ENCODE data around the gene CYGB.
"Not testable (repeated sequence)": the region's sequence is repeated elsewhere in the genome, so short reads cannot be mapped to it uniquely, and the experiment has no call there.

CYGB gene

DNA sequence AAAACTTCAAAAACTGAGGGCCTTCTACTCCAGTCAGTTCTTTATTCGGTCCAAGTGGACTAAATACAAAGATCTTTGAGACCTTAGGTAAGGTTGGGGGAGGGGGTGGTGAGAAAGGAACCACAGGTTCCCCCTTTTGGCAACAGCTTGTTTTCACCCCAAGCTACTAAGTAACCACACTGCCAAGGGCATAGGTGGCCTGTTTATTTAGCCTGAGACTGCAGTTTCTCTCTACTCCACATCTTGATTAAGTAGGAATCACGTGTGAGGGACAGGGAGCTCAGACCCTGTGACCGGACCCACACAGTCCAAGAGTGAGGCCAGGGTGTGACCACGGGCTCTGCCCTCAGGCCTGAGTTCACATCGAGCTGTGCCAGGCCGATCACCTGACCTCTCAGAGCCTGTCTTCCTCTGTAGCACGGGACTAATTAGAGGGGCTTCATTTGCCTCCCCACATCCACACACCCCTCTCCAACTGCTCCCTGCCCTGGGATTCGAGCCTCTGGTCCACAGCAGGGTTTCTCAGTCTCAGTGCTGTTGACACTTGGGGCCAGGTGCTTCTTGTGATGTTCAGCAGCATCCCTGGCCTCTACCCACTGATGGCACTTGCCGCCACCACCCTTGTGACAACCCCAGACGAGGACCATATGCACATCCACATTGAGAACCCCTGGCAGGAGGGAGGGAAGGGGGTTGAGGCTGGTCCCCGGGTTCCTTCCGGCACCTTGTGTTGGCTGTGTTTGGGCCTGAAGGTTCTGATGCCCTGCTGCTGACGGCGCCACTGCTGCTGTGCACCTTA lies 30.3 kb upstream of the CYGB start:
- no peak for DNase-seq

DNA sequence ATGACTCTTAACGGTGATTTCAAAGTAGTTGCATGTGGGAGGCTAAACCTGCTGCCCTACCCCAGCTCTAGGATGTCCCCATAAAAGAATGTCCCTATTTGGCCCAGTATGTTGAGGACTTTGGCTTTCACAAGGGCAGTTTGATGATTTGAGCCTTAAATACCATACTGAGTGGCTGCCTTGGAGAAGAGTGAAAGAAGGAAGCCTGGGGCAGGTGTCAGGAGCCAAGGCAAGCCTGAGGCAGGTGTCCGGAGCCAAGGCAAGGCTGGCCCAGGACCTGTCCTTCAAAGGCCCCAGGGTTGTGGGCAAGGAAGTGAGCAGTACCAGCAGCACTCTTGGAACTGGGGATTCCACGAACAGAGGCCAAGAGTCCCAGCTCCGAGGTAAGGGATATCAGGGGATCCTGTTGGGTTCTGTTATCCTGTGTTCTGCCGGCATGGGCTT lies 29.5 kb upstream of the CYGB start:
- no peak for DNase-seq

DNA sequence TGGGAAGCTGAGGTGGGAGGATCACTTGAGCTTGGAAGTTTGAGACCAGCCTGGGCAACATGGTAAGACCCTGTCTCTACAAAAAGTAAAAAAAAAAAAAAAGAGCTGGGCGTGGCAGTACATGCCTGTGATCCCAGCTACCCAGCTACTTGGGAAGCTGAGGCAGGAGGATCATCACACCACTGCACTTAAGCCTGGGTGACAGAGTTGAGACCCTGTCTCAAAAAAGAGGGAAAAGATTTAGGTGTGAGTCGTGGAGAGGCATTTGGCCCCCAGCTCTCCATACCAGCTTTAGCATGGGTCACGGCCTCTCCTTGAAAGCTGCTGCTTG lies 29.1 kb upstream of the CYGB start:
- no peak for DNase-seq

DNA sequence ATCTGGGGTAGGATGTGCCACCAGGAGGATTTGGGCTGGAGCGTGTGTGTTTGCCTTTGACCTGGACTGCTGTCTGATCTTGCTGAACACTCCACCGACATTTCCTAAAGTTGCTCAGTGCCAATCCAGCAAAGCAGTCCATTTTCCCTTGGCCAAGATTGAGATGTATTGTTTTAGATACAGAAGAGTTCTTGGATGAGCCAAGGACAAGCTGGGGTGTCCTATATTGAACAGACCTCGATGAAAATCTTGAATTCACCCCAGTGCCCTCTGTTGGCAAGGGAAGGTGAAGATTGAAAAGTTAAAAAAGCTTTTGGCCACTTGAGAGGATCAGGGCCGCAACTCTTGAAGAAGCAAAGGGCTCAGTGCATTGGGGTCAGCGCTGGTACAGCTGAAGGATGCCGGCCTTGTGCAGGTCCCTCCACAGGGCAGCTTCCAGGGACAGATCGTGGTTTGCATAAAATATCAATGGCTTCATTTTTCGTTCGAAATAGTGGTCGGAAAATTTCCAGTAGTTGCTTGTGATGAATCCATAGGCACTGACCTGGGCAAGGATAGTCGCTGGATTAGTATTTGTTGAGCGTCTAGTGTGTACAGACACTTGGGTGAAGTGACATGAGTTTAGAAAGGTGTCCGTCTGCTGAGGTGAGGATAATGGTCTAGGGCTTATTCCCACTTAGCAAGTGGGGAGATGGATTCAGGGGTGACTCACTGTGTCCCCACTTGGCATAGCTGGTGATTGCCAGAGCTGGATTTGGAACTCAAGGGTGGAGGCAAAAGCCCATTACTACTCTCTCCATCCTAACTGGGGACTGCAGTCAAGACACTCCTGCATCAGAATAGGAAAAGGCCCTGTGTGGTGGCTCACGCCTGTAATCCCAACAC lies 28.5 kb upstream of the CYGB start:
- no peak for DNase-seq

DNA sequence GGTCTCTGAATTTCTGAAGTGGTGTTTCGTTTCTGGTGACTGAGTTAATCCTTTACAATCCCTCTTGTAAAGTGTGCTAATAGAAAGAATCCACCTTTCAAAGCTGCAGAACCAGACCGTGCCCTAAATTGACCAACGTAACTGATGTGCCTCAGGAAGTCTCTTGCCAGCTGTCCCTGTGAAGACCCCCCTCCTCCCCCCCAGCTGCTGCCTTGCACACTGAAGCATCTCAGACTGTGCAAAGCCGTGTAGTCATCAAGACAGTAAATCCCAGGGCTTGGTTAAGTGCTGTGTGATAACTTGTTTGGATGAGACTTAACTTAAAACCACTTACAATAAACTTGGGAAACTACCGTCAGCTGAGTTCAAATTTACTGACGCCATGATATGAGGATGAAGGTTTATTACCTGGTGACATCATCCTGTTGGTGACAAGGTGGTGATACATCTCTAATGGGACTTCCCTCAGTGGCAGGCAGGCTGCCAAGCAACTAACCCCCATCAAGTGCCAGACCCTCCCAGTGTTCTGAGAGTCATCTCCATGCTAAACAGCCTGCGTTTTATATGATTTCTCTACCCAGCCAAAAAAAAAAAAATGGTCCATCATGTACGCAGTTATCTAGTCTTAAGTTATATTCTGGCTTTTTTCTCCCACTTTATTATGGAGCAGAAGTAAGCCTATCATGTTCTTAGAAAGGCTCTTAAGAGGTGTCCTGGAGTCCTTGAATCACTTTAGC lies 27.6 kb upstream of the CYGB start:
- DNase-seq: not testable (repeated sequence)

DNA sequence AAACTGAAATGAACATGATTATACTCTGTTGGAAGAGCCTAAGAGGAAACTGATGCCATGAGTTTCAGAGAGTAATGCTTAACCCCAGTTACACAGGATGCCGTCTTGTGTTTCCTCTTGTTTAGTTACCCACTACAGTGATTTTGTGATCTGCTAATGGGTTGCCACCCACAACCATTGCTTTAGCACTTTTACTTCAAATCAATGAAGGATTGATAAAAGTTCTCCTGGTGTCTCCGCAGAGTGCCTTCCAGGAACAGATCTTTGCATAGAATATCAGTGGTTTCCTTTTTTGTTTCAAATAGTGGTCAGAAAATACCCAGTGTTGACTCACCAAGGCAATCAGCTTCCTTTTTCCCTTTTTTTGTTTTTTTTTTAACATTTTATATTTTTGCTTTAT lies 25.9 kb upstream of the CYGB start:
- not testable (repeated sequence) for DNase-seq

DNA sequence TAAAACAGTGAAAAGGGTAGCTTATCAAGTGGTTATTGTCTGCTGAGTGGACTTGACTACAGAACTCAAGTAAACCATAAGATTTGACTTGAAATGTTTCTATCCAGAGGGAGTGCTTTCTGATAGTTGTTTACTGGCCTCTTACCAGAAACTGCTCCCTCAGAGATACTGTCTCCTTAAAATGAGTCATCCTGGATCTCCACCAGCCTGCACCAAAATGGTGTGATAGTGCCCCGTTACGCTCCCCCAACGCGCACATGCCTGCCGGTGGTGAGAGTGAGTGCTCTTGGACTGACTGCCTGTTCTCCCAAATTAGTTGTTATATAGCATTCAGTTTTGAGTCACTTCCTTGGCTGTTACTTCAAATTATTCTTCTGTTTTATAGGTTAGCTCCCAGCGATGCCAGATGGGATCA lies 25.2 kb upstream of the CYGB start:
- DNase-seq: no peak

DNA sequence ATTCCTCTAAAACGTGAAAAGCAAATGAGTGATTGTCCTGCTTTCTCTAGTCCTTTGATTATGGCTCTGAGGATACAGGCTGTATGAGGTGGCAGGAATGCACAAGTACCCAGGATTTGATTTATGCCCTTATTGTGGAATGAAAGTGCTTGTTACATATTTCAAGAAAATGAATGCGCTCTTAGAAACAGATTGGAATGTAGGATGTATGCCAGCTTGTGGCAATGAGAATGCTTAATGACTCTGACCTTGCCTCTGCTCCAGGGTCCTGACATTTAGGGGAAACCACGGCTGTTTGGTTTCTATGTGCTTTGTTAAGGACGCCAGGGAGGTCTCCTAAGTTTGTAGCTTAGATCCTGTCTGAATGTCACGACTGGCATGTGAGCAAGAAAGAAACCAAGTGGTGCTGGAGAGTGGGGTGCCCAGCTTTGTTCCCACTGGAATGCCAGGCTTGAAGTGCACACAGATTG lies 24.3 kb upstream of the CYGB start:
- no peak for DNase-seq

DNA sequence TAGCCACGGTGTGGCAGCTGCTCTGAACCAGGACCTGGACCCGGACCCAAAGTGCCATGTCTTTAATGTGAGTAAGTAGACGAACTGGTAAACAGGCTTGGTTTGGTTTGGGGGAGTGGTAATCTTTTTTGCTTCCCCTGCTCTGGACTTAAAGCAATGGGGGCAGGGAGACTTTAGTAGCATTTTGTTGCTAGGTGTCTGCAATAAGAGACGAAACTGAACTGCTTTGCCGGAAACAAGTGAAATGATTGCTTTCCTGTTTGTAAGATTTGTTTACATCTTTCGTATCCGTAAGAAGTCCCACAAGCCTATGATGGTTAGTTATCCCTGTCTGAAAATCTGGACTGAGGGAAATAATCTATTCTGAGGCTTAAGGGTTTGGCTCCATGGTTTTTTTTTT lies 23.8 kb upstream of the CYGB start:
- no peak for DNase-seq

DNA sequence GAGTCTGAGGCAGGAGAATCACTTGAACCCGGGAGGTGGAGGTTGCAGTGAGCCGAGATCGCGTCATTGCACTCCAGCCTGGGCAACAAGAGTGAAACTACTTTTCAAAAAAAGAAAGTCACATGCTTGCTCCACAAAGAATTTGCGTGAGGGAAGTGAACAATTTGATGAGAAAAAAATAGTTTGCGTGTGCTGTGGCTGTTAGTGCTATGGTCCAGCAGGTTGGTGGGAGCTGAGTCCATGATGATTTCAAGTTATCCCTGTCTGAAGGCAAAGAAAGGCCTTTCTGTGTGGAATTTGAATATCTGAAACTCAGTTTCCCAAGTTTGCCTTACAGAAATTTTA lies 23.3 kb upstream of the CYGB start:
- DNase-seq: no peak

DNA sequence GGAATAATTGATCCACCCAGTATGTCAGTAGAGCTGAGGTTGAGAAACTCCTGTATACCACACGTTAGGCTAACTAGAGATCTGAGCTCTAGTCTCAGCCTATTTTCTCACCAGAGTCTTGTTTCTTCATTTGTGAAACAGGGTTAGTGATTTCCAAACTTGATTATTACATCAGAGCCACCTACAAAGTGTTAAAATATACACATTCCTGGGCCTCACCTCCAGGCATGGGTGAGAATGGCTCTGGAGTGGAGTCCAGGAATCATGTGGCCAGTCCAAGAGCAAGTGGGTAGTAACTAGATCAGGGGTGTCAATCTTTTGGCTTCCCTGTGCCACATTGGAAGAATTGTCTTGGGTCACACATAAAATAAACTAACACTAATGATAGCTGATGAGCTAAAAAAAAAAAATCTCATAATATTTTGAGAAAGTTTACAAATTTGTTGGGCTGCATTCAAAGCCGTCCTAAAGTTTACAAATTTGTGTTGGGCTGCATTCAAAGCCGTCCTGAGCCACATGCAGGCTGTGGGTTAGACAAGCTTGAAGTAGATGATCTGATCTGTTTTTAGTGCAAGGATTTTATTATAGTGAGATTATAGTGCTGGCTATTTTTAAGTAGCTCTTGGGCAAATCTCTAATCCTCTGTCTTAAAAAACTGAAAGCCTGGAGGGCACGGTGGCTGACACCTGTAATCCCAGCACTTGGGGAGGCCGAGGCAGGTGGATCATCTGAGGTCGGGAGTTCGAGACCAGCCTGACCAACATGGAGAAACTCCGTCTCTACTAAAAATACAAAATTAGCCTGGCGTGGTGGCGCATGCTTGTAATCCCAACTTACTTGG lies 22.7 kb upstream of the CYGB start:
- no peak for DNase-seq

DNA sequence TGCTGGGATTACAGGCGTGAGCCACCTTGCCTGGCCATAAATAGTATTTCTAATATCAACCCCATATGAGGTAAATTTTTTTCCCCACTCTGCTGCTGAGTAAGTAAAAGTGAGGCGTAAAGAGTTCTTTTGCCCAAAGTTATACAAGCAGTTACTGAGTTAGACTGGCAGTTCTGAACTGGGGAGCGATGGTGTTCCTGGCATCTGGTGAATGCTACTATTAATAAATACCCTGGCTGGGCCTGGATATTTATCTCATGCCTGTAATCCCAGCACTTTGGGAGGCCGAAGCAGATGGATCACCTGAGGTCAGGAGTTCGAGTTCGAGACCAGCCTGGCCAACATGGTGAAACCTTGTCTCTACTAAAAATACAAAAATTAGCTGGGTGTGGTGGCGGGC lies 22.0 kb upstream of the CYGB start:
- DNase-seq: not testable (repeated sequence)

DNA sequence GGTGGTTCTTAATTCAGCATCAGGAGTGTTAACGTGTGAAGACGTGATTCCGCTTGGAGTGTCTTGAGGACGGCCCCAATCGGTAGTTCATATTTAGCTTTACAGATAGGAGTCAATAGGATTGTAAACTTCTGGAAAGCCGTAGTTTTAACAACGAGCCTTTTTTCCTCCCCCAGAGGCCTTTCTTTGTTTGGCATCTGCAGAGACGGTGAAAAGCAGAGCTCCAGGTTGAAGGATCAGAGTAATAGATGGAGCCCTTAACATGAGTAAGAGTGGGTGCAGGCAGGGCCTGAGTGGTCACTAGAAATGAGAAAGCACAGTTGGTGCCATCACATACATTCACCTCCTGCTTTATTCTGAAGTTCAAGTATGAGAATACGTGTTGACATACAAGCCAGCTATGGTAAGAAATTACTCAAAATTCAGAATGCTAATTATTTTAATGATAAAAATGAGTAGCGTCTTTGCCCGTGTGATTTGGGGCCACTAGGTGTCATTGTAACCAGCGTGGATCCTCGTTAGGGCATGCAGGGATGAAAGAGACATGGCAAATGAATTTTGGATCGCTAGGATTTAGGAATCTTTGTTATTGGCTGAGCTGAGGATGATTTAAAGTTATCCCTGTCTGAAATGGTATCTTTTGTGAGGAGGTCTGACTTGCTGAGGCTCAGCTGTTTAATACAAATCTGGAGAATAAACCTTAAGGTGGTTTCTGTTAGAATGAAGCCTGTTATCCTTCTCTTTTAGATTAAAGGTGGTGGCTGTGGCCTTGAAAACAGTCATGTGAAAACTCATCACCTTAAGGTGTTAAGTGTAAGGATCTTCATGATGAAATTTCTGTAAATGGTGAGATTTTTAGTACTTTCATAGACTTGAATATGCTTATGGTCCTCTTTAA lies 20.9 kb upstream of the CYGB start:
- DNase-seq: peak in 2 of 14 donors; percentile 15 to 20

DNA sequence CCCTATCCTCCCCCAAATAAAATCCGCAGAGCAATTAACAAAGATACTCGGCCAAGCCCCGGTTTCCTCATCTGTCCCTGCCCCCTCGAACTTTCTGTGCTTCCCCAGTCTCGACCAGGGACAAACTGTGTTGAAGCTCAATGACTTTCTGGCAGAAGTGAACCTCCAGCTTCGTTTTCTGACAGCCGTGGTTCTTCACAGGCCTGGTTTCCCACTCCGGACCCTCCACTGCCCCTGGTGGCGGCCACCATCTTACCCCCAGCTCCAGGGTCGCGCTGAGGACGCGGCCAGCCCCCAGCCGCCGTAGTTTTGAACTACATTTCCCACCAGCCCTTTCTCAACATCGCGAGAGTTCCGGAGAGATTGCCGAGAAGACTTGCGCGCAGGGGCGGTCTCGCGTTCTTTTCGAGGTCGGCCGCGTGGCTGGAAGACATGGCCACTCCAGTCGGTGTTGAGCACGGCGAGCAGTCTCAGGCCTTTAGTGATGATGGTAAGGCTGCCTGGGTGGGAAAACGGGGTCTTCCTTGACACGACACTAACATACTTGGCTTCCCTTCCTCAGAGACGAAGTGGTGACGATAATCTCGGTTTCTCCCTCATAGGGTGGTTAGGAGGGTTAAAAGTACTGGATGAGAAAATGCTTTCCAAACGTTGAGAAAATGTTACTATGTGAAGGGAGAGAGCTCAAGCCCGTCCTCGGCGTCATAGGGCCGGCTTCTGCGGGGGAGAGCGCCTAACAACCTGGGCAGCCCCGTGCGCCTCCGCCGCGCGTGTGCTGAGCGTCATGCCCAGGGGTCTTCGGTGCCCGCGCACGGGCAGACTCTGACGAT lies 20.1 kb upstream of the CYGB start:
- DNase-seq: peak; percentile 53 to 89 (median 84)

DNA sequence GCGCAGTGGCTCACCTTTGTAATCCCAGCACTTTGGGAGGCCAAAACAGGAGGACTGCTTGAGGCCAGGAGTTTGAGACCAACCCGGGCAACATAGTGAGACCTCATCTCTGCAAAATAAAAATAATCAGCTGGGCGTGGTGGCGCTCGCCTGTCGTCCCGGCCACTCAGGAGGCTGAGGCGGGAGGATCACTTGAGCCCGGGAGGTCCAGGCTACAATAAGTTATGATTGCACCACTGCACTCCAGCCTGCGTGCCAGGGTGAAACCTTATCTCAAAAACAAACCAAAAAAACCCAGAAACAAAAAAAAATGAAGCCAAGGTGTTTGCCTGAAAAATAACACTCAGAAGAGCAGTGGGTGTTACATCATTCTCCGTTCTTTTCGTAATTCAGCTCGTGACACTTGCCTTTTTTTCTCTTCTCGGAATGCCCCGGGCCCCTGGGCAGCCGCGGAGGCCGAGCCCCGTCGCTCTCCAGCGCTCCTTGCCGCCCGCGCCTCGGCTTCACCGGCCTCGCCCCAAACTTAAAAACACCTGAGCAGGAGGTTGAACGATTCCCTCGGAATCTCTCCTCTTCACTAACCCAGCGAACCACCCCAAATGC lies 19.4 kb upstream of the CYGB start:
- DNase-seq: no peak

DNA sequence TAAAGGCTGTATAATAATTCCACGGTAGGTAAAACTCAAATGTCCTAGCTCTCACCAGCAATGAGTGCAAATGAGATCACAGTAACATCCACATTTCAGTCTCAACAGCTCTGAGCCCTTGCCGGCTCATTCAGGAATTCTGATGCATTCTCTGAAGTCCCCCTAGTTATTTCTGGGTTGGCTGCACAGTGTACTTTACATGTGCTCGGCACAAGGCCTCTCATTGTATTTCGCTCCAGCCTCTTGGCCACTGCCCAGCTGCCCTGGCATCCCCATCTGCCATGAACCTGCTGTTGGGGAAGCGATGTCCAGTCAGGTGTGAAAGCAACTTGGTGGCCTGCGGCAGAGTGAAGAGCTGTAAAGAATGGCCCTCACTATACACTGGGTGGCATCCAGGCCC lies 16.6 kb upstream of the CYGB start:
- peak in 11 of 14 donors; percentile 51 to 96 (median 60) for DNase-seq

DNA sequence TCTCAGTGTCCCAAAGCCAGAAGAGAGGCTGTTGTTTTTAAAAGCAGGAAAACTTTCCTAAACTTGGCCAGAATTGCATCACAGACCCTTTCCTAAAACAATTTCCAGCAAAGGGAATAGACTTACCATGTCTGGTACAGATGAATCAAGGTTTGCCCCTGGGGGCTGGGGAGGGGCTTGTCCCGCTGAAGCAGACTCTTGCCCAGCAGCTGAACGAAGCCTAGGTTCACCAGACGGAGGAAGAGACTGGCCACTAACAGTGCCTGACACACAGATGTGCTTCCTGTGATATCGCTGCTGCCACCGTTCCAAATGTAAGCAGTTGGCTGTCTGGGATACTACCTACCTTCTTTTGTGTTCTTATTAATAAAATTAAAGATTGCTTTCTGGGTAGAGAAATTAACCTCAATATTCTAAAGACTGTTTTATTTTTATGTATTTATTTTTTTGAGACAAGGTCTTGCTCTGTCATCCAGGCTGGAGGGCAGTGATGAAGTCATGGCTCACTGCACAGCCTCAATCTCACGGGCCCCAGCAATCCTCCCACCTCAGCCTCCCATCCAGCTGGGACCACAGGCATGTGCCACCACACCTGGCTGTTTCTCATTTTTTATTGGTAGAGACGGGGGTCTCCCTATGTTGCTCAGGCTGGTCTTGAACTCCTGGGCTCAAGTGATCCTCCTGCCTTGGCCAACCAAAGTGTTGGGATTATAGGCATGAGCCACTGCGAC lies 15.8 kb upstream of the CYGB start:
- DNase-seq: no peak

DNA sequence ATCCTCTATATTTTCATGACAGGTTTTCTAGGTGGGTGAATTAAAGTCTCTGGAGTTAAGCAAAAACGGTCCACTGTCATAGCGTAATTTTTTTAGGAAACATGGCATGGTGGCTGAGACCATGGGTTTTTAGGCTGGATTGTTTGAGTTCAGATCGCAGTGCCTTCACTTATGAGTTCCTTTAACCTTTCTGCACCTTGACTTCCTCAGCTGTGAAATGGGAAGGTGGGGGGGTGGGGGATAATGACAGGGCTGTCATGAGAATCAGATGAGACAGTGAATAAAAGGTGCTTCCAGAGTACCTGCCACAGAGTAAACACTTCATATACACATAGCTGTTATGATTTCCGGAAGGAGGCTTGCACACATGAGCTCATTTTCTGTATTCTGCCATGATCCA lies 14.2 kb upstream of the CYGB start:
- no peak for DNase-seq
